GM18867 (cell line): Measurements from ENCODE around the gene ZNF772.
"Not testable (repeated sequence)": the region's sequence is repeated elsewhere in the genome, so short reads cannot be mapped to it uniquely, and the experiment has no call there.

Experiments
- ATAC-seq: cut with Tn5 transposase; IDR thresholded peaks from one replicate; pipeline ENCODE4 v1.9.1; 2021; ENCODE audit warnings: mild to moderate bottlenecking, moderate library complexity; ENCODE audit not compliant: unreplicated experiment

ZNF772 gene

DNA sequence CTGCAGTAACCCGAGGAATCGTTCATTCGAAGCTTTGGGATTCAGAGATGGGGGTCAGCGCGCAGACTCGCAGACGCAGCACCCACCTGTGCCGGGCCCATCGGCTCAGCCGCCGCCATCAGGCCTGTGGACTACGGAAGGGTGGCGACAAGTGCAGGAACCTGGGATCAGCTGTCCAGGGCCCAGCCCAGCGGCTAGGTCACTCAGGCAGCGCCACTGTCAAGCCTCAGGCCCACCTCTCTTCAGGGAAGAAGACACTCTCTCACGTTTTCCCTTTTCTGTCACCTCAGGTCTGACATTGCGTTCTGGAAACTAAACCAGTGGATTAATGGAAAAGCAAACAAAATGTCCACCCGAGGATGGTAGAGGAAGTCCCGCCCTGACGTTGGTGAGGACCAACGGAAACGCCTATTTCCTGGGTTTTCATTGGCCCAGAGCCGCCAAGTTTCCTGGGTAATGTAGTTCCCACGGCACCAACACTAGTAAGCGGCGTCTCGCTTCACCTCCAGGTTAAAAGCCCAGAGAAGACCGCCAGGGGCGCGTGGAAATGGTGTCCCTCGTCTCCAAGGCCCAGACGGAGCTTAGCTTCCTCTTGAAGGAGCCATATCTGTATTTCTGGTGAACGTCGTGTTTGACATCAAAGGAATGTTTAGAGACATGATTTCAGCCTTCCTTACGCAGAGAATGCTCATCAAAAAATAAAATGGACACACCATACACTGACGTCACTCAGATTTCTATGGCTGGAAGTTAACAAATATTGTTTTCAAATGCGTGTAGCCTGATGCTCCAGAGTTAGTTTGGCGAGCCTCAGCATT is at the start of gene ZNF772:
ZNF772 (minus strand) TSS at position 376 of the 818 bp plus-strand sequence; CDS start at position 119, 257 bp downstream.
- peak; percentile 93 for ATAC-seq

DNA sequence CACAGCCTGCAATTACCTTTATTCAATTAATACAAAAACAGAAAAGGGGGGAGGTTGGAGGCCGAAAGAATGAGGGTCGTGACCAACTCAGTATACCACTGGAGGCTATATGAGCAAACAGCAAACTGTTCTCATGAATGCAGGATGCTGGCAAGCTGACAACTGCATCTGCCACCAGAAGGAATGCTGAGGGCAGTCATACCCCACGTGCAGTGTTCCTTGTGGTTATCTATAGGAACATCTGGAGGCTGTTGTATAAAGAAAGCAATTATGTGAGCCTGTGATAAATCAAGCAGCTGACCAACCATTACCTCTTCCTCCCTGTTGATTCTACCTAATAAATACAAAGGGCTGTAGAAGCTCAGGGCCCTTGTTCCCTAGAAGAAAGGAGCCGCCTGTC is 40.7 kb upstream of the ZNF772 start:
- not testable (repeated sequence) for ATAC-seq

DNA sequence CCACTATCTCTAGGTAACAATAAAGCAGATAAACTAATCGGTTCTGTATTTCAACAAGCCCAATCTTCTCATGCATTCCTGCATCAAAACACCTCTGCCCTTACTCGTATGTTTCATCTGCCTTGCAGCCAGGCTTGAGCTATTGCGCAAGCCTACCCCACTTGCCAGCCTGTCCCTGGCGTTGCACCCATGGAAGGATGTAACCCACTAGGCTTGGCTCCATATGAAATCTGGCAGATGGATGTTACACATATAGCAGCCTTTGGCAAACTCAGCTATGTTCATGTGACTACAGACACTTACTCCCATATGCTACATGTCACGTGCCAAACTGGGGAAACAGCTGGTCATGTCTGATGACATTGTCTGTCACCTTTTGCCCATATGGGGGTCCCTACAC is 37.9 kb upstream of the ZNF772 start:
- no peak for ATAC-seq

DNA sequence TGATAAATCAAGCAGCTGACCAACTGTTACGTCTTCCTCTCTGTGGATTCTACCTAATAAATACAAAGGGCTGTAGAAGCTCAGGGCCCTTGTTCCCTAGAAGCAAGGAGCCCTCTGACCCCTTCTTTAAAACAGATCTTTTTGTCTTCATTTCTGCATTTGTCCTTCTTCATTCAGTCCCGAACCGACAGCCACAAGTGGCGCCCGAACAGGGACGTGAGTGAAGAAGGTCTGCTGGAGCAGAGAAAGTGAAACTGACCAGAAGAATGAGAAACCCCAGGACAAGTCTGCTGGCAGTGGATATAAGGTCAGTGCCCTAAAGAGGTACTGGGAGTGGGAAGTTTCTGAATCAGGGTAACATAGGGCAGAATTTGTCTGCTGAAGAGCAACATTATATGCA is 35.5 kb upstream of the ZNF772 start:
- no peak for ATAC-seq

DNA sequence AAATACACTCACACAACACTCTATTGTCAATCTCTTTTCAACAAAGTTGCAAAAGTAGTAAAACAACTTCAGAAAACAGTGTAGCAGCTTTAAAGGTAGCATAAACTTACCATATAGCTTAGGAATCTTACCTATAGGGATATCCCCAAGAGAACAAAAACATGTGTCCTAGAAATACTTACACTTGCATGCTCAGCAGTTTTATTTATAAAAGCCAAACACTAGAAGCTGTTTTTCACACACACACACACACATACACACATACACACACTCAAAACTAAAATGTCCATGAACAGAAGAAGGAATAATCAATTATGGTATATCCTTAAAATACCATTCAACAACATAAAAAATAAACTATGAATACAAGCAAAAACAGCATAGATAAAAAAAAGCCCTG is 34.1 kb upstream of the ZNF772 start:
- no peak for ATAC-seq

DNA sequence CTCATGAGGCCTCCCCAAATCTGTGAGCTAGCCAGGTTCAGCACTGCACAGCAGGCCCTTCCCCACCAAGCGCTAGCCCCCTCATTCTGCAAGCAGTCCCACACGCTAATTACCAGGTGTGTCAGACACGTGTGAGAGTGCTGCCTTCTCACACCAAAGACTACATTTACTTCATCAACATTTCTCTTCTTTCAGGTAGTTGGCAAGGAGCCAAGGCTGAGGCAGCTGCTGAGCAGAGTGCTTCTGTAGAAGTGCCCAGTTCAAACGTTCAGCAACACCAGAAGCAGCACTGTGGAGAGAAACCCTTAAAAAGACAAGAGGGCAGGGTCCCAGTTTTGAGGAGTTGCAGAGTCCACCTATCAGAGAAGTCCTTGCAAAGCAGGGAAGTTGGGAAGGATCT is 28.8 kb upstream of the ZNF772 start:
- no peak for ATAC-seq

DNA sequence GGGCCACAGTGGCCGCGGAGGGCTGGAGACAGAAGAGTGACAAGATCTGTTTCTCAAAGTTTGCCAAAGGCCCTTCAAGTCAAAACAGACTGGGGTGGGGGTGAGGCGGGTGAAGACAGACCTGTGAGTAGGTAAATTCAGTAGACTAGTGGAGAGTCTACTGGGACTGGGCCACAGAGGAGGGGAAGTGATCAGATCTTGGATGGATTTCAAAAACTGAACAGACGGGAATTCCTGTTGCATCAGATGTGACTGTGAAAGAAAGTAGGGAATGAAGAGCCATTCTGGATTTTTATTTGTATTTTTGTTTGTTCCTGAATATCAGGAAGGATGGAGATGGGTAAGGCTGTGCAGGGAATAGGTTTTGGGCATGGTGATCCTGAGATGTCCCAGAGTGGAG is 23.0 kb upstream of the ZNF772 start:
- not testable (repeated sequence) for ATAC-seq

DNA sequence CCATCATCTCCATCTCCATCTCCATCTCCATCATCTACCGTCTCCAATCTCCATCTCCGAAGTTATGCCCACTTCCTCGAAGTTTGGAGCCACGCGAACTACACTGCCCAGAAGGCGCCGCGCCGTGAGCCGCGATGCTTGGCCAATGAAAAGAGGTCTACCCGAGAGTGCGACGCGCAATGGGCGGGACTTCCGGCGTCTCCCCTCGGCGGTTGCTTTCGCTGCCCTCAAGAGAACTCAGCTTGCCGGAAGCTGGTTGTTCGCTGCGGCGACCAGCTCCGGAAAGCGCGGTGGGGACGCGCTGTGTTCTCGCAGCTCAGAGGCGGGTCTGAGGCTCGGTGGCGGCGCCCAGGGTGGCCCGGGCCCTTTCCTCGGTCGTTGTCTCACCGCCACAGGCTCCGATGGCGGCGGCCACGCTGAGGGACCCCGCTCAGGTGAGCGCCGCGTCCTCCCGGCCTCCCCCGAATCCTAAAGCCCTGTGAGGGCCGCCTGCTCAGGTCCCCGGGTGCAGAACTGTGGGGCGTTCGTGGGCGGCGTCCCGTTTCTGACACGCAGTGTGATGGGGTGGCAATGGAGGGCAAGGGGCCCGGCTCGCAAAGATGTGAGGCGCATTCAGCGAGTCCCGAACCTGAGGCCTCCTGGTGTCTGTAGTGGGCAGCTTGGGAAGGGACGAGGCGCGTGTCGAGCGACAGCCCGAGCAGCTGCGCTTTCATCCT is 22.5 kb upstream of the ZNF772 start, which contains the start of gene ZNF773:
ZNF773 (plus strand) TSS at position 259 of the 716 bp plus-strand sequence; CDS start at position 402, 143 bp downstream.
- ATAC-seq, result peak; percentile 99

DNA sequence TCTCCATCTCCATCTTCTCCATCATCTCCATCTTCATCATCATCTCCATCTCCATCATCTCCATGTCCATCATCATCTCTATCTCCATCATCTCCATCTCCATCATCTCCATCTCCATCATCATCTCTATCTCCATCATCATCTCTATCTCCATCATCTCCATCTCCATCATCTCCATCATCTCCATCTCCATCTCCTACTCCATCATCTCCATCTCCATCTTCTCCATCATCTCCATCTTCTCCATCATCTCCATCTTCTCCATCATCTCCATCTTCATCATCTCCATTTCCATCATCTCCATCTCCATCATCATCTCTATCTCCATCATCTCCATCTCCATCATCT is 21.9 kb upstream of the ZNF772 start:
- ATAC-seq, result not testable (repeated sequence)

DNA sequence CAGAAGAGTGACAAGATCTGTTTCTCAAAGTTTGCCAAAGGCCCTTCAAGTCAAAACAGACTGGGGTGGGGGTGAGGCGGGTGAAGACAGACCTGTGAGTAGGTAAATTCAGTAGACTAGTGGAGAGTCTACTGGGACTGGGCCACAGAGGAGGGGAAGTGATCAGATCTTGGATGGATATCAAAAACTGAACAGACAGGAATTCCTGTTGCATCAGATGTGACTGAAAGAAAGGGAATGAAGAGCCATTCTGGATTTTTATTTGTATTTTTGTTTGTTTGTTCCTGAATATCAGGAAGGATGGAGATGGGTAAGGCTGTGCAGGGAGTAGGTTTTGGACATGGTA is 10.9 kb upstream of the ZNF772 start:
- ATAC-seq, result not testable (repeated sequence)

DNA sequence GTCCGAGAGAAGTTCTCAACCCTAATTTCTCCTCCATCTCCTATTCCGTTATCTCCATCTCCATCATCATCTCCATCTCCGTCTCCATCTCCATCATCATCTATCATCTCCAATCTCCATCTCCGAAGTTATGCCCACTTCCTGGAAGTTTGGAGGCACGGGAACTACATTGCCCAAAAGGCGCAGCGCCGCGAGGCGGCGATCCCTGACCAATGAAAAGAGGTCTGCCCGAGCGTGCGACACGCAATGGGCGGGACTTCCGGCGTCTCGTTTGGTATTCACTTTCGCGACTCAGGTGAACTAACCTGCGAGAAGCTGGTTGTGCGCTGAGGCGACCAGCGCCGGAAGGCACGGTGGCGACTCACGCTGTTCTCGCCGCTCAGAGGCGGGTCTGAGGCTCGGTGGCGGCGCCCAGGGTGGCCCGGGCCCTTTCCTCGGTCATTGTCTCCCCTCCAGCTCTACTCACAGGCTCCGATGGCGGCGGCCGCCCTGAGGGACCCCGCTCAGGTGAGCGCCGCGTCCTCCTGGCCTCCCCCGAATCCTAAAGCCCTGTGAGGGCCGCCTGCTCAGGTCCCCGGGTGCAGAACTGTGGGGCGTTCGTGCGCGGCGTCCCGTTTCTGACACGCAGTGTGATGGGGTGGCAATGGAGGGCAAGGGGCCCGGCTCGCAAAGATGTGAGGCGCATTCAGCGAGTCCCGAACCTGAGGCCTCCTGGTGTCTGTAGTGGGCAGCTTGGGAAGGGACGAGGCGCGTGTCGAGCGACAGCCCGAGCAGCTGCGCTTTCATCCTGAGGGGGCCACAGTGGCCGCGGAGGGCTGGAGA is 10.3 kb upstream of the ZNF772 start, which contains the start of gene ZNF419:
ZNF419 (plus strand) TSS at position 274 of the 822 bp plus-strand sequence; CDS start at position 475, 201 bp downstream.
- peak; percentile 96 for ATAC-seq

DNA sequence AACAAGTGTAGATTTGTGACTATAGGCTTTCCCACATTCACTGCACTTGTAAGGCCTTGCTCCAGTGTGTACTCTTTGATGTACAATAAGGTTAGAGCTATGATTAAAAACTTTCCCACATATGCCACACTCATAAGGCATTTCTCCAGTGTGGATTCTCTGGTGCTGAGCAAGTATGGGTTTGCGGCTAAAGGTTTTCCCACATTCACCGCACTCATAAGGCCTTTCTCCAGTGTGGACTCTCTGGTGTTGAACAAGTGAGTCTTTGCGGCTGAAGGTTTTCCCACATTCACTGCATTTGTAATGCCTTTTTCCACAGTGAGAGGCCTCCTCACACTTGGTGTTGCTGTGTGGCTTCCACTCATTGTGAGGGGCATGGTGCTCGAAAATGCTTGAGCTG is 3.7 kb downstream of the ZNF772 start:
- ATAC-seq, result no peak

DNA sequence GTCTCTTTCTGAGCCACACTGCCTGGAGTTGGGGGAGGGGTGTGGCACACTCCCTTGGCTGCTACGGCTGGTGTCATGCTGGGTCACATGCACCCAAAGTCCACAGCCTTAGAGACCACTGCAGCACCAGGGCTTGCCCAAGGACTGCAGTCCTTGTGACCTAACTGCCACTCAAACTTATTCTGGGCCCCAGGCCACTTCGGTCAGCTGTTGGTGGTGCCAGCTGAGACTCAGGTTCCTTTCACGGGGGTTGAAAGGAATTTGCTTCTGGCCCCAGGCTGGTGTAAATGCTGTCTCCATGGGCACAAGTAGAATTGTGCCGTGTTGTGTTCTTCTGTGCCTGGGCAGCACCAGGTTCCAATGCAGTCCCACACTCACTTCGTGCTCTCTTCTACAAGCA is 10.9 kb downstream of the ZNF772 start:
- no peak for ATAC-seq

DNA sequence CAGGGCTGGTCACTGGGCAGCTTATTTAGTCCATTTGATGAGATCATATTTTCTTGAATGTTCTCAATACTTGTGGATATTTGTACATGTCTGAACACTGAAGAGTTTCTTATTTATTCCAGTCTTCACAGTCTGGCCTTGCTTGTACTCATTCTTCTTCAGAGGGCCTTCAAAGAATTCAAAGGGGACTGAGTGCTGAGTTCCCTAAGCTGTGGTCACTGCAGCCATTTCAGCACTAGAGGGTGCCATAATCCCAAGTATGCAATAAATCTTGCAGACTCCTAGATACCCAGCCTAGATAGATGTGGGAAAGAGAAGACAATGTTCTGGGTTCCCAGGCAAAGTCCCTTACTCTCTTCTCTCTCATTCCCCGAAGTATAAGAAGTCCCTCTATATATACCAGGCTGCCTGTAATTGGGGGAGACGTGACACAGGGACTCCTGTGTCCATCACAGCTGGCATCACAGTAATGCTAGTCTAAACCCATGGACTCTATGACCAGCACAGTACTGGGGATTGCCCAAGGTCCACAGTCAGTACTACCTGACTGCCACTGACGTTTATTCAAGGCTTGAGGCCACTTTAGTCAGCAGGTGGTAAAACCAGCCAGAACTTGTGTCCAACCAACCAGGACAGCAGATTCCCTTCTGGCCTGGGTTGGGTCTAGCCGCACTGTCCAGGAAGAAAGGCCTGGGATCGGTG is 11.5 kb downstream of the ZNF772 start:
- ATAC-seq, result no peak

DNA sequence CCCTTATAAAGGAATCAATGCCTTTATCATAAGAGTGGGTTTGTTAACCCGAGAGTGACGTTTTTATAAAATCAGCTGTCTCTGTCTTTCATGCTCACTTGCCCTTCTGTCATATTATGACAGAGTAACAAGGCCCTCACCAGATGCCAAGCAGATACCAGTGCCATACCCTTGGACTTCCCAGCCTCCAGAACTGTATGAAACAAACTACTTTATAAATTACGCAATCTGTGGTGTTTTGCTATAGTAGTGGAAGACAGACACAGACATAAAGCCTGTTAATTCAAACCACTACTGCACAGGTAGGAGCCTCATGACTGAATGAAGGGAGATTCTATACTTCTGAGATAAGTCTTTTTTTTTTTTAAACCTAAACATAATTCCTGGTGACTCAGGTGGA is 25.1 kb downstream of the ZNF772 start:
- ATAC-seq, result no peak

DNA sequence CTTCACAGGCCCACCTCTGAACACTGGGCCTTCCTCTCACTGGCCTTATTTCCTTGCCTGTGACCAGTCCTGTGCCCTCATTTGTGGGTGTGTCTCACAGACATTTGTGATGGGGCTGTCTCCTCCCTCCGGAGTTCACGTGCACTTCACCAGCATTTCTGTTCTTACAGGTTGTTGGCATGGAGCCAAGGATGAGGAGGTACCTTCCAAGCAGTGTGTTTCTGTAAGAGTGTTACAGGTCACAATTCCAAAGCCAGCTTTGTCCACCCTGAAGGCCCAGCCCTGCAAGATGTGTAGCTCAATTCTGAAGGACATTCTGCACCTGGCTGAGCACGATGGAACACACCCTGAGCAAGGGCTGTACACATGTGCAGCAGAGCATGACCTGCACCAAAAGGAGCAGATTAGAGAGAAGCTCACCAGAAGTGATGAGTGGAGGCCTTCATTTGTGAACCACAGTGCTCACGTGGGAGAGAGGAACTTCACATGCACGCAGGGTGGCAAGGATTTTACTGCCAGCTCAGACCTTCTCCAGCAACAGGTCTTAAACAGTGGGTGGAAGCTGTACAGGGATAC is 34.2 kb downstream of the ZNF772 start:
- no peak for ATAC-seq

DNA sequence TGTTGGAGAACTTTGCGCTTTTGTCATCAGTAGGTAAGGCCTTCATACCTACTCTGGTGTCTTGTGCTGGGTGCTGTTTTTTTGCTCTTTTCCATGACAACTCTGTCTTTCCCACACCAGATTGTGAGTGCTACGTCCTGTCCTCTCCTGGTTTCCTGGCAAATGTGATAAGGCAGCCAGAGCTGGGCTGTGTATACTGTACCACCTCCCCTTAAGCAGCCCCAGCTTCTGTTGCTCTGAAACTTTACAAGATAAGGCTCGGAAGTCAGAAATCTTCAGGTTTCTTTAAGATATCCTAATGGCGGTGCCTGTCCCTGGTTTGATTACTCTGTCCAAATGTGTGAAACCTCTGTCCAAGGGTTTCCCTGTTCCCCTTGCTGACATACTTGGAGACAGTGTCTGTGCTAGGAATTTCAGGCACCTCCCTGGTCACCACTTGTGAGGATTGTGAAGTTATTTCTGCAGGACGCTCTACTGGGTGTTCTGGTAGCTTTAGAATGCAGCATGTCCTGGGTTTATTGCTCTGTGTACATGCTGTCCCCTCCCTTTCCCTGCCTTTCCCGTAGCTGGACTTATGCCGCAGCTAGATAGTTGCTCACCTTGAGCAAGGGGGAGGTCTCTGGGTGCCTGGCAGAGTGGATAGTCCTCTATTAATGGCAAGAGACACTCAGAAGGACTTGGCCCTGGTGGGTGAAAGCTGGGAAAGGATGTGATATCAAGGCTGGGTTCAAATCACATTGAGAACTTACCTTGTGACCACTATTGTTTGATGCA is 35.2 kb downstream of the ZNF772 start:
- ATAC-seq, result no peak

DNA sequence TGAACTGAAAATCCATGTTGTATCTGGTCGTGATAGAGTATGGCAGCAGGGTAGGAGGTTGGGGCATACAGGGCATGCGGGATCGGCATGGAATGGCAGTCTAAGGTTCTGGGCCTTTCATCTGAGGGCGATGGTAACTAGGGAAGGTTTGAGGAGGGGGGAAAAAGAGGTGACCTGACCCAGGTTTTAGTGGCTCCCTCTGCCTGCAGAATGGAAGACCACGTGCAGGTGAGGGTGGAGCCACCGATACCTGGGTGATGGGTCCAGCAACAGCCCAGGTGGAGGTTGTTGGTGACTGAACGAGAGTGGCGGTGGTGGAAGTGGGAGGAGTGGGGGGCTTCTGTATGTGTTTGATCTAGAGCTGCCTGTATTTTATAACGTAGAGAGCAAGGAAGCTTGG is 38.4 kb downstream of the ZNF772 start:
- no peak for ATAC-seq

DNA sequence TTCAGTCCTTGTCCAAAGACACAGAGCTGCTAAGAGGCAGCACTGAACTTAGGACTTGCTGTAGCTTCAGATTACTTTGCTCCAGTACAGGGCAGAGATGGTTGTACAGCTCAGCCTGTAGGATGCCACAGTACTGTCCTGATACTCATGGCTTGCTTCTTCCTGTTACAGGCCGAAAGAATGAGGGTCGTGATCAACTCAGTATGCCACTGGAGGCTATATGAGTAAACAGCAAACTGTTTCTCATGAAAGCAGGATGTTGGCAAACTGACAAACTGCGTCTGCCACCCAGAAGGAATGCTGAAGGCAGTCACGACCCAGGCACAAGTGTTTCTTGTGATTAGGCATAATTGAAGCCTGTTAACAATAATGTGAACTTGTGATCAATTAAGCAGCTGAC is 39.4 kb downstream of the ZNF772 start:
- ATAC-seq, result no peak

DNA sequence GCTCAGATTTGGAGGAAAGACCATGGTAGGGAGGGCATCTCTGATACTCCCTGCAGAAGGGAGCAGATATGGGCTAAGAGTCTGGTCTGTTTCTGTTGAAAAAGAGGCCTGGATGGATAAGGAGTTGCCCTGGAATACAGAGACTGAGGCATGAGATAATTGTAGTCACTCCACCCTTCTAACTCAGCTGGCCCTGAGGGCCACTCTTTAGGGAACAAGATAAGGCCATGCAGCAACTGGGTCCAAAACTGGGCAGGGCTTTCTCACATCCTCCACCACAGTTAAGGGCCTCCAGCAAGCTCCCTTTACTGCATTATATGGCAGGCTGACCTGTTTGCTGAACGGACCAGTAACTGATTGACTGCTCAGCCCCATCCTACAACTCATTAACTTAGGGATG is 40.9 kb downstream of the ZNF772 start:
- ATAC-seq, result no peak
